ENCODE data around the gene CACNA1C.
"Not testable (repeated sequence)": the region's sequence is repeated elsewhere in the genome, so short reads cannot be mapped to it uniquely, and the experiment has no call there.

CACNA1C gene

GRCh38 chr12:2239381-2239871, 186.6 kb downstream of the CACNA1C start:
- DNase-seq: no peak

- DNase-seq: no peak
These were observed 187.6 kb downstream of the CACNA1C start for GRCh38 chr12:2240390-2240789.

DNA sequence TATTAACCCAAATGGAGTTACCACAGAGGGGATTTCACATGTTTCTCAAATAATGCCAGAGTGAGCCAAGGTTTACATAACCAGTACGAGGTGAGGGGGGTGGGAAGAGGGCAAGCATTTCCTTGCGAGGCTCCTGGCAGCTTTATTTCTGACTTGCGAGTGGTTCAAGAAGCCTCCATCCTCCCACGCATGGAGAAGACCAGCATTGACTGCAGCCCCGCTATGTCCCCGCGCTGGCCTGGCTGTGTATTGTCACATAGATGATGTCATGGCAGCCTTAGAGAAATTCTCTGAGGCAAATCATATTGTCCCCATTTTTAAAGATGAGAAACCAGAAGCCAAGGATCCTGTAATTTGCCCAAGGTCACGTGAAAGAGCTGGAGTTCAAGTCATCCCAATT, 188.2 kb downstream of the CACNA1C start:
- DNase-seq: no peak

- no peak for DNase-seq
These were observed 189.4 kb downstream of the CACNA1C start for GRCh38 chr12:2242216-2242615.

DNA sequence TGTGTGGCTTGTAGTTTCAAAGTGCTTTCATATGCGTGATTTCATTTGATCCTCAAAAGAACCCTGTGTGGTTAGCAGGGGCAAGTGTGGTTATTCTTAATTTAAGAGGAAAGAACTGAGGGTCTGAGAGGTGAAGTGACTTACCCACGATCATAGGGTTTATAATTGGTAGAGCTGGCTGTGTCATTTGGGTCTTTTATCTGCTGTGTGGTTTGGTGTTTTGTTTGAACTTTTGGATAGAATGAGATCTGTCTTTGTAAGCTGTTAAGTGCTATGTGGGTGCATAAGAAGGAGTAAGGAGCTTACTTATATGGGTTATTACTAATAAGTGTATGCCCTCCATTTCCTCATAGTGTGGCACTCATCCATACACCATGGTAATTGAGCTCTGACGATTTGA, 190.0 kb downstream of the CACNA1C start:
- no peak for DNase-seq

DNA sequence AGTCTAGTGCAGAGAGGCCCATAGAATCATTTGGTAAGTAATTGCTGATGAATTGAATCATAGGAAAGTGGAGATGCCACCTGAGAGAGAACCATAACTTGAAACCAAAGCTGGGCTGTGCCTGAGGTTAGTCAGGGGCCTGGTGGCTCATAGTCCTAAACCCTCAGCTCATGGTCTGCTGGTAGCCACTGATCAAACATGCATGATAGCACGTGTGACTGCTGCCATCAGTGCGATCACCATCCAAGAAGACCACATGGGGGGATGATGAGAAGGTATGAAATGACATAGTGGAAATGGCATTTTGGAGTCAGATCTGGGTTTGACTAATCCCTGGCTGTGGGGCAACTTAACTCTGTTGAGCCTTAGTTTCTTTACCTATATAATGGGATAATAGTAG, 190.5 kb downstream of the CACNA1C start:
- no peak for DNase-seq

DNA sequence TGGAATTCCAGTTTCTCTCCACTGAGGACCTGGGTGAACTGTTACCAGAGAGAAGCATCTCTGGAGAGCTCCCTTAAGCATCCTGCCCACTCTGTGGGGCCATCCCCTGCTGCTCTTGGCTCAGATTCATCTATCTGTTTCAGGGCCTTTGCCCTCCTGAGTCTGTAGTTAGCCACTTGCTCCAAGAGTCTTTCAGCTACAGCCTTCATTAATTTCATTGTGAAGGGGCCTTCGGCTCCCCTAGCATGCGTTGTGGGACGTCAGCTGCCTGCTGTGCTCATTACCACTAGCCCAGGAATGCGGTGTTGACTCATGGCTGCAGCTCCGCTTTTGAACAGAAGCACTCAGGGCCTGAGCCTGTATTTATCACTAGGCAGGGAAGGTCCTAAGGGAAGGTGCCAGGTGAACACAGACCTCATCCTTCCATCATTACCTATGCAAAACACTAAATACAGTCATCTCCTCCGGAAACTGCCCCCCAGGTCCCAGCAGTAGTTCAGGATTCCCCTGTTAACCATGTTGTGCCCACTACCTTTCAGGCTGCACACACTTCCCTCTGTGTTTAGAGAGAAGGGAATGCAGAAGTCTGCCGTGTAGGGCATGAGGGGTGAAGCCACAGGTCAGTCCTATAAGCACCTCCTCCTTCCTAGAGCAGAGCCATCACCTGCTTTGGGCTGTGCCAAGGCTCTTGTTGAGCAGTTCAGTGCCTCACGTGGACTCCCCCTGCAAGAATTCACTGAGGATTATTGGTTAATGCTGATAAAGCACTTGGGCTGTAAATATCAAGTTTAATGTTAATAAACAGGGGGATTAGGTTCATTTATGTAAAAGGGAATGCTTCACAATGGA, 191.4 kb downstream of the CACNA1C start:
- DNase-seq: no peak

DNA sequence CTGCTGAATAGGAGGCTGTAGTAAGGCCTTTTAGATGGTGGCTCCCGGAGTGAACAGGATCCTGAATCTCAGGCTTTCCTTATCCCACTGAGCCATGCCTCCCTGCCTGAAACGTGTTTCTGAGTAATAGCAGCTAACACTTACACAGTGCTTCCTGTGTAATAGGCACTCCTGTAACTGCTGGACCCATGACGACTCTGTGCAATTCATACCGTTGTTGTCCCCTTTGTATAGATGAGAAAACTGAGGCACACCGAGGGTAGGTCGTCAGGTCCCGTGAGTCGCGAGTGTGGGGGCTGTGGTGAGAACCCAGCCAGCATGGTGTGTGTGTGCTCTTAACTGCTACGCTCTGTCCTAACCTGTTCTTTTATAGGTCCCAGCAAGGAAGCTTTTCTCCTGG, 193.6 kb downstream of the CACNA1C start:
- DNase-seq: no peak

GRCh38 chr12:2247120-2247519, 194.3 kb downstream of the CACNA1C start:
- no peak for DNase-seq

DNA sequence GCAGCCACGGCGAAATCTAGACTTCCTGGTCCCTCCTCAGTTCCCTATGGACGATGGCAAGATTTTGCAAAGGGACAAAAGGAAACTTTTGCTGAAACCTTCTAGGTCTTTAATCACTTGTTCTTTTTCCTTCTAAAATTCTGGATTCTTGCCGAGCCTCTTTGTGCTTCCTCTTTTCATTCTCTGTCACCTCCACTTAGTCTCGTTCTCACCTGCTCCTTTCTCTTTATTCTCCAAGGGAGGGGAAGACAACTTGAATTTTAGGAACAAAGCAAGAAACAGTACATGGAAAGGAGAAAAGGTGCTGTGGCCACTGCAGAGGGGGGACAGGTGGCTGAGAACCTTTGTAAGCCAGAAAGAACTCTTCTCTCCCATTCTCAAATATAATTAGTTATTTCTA, 194.8 kb downstream of the CACNA1C start:
- no peak for DNase-seq

DNA sequence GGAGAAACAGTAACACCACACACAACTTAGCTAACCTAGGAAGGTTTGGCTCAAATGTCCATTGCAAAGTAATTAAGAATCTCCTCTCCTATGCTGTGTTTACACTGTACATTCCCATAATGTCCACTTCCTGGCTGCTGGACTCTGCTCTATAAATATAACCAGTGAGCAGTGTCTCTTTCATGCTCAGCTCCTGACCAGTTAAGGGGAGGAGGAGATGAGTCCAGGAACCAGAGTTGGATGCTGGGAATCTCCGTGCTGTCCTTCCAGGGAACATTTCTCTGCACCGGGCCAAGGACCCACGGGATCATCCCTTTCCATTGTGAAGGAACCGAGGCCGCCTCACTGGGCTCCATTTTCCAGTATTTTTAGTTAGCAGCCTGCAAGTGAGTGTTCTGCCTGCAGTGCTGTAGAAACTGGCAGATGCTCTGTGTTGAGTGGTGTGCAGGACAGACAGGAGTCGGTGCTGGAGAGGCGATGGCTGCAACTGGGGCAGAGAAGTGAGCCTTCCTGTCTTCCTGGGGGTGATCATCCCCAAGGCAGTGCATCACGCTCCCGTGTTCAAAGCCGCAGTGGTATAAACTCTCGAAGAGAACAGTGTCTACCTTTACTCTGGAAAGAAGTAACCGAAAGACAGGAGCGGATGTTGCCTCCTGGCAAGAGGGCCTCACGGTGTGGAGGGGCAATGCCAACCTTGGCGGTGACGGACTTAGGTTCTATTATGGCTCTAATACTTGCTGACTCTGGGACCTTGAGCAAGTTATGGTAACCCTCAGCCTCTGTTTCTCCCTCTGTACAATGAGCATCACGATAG, 195.5 kb downstream of the CACNA1C start:
- DNase-seq: no peak

DNA sequence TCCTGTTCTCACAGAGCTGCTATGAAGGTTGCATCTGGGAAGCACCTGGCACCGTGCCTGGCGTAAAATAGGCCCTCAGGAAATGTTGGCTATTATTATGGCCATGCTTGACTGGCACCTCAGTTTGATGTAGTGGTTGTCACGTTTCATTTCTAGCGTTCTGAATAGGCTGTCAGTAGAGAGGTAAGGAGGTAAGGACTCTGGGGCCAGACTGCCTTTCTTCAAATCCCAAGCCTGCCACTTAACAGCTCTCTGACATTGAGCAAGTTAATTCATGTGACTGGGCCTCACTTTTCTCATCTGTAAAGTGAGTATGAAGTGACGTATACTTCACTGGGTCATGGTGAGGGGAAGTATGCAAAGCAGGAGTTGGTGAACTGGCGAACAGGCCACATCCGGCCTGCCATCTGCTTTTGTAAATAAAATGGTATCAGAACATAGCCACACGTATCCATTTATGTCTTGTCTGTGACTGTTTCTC, 196.2 kb downstream of the CACNA1C start:
- DNase-seq: no peak

- DNase-seq: no peak
These were observed 198.0 kb downstream of the CACNA1C start for GRCh38 chr12:2250797-2251196.

GRCh38 chr12:2251526-2252209, 198.9 kb downstream of the CACNA1C start:
- no peak for DNase-seq

GRCh38 chr12:2255311-2255710, 202.5 kb downstream of the CACNA1C start:
- no peak for DNase-seq

GRCh38 chr12:2255731-2256130, 202.9 kb downstream of the CACNA1C start:
- not testable (repeated sequence) for DNase-seq

GRCh38 chr12:2256453-2256852, 203.7 kb downstream of the CACNA1C start:
- DNase-seq: no peak

GRCh38 chr12:2256915-2257314, 204.1 kb downstream of the CACNA1C start:
- no peak for DNase-seq

- no peak for DNase-seq
These were observed 205.2 kb downstream of the CACNA1C start for GRCh38 chr12:2258025-2258424.

GRCh38 chr12:2259369-2259768, 206.6 kb downstream of the CACNA1C start:
- DNase-seq: no peak

- DNase-seq: no peak
These were observed 207.7 kb downstream of the CACNA1C start for GRCh38 chr12:2260441-2260840.

- no peak for DNase-seq
These were observed 208.9 kb downstream of the CACNA1C start for GRCh38 chr12:2261708-2262107.

DNA sequence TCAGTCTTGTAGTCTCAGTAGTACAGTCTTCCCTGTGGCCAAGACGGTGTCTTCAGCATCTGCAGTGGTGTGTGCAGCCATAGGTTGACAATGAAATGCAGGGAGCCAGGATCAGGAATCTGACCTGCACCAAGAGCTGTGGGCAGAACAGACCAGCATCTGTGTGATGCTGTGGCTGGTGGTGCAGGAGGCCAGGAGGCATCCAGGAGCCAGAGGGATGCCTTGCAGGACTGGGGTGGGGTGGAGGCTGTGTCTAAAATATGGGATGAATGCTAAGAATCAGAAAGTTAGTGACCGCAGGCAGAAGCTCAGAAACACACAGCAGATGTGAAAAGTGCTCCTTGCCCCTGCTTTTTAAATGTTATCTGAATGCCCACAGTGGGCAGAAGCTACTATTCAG, 209.7 kb downstream of the CACNA1C start:
- no peak for DNase-seq

Data from activated T-cell treated with anti-CD3 and anti-CD28 coated beads for 4 hours (primary cell).